K562 (cell line): ENCODE data around the gene IL4I1. TPM values are rescaled to one million over a fixed set of nuclear protein-coding genes. Genes with fewer than 3 reads are reported as not detected.

Experiments
- BCL6 ChIP-seq: fragments of 250-450 bp; sonication (Bioruptor Pico); IDR thresholded peaks from 2 replicates; pipeline ENCODE4 v1.4.0; 2020
- NUFIP1 ChIP-seq: fragments of 450-650 bp; IDR thresholded peaks from 2 replicates; pipeline ENCODE4 v1.6.1; 2018; ENCODE audit not compliant: partially characterized antibody
- RBM17 ChIP-seq: fragments of 200-400 bp; formaldehyde crosslinking; IDR thresholded peaks from 2 replicates; pipeline ENCODE4 v1.6.1; 2017; ENCODE audit warnings: low read depth, mild to moderate bottlenecking, low read length, borderline replicate concordance
- SMAD3 ChIP-seq: fragments of 450-650 bp; formaldehyde crosslinking; conservative IDR thresholded peaks from 2 replicates; pipeline ENCODE4 v1.4.0; 2020; ENCODE audit warnings: mild to moderate bottlenecking
- ZBTB8A ChIP-seq: fragments of 450-650 bp; IDR thresholded peaks from 2 replicates; pipeline ENCODE4 v1.6.1; 2018; ENCODE audit warnings: mild to moderate bottlenecking, moderate library complexity; ENCODE audit not compliant: partially characterized antibody
- ZNF584 ChIP-seq: fragments of 200-800 bp; sonication (Bioruptor generic); IDR thresholded peaks from 2 replicates; pipeline ENCODE4 v1.6.1; 2016; ENCODE audit warnings: low read depth, mild to moderate bottlenecking, missing genetic modification characterization, missing compliant biosample characterization
- ZNF707 ChIP-seq: fragments of 250-450 bp; sonication (Bioruptor Pico); conservative IDR thresholded peaks from 2 replicates; pipeline ENCODE4 v1.8.0; 2022; ENCODE audit warnings: inconsistent platforms, mild to moderate bottlenecking, moderate library complexity
- polyA plus RNA-seq, 8 experiments: library from polyadenylated mRNA; depleted of rRNA in 4 of 8; stranded (reverse) in 5 of 8; unstranded in 3 of 8; fragments of >200 nt; fragmentation: Nextera tagmentation in 2 of 8; fragmentation: Illumina TruSeq in 1 of 8; extraction: Ambion mirVana in 2 of 8; extraction: Trizol in 1 of 8; gene quantifications; 2 replicates each; pipeline versions ENCODE4 v1.2.1 to v1.2.3, GENCODE V29; 2011 to 2014; ENCODE audit warnings: inconsistent platforms in 1 of 8, missing spikeins in 1 of 8
- total RNA-seq, 7 experiments: library from RNA; depleted of rRNA in 6 of 7; stranded (reverse); fragments of >200 nt in 6 of 7; fragmentation: Illumina TruSeq in 2 of 7; extraction: Trizol in 2 of 7; gene quantifications; 2 replicates each; pipeline versions ENCODE4 v1.2.1 to v1.2.3, GENCODE V29; 2011 to 2021; ENCODE audit warnings: low replicate concordance in 1 of 7
- TF ChIP-seq, protein P1 (sequence below), 2 experiments: fragments of 450-650 bp in 1 of 2; sonication (generic) in 1 of 2; formaldehyde crosslinking in 1 of 2; IDR thresholded peaks; 2 replicates each; pipeline versions ENCODE4 v1.7.1 to v1.9.0; 2016 to 2022; ENCODE audit warnings: inconsistent platforms in 1 of 2, mild to moderate bottlenecking in 1 of 2, missing genetic modification reagents in 1 of 2
- TF ChIP-seq, protein P2 (sequence below), 2 experiments: fragments of 450-650 bp; conservative IDR thresholded peaks; 2 replicates each; pipeline ENCODE4 v1.6.1; 2017; ENCODE audit warnings: mild to moderate bottlenecking in 2 of 2, moderate library complexity in 2 of 2
- TF ChIP-seq, protein P3 (sequence below): sonication (generic); formaldehyde crosslinking; IDR thresholded peaks from 2 replicates; pipeline ENCODE4 v1.8.0; 2023; ENCODE audit warnings: mild to moderate bottlenecking, missing genetic modification reagents

IL4I1 gene
- total and polyA plus RNA-seq, 9 of the 15 experiments (the other 6 are each of a cell fraction or from before 2014, with no cell fraction given) = 0.06 to 0.95 (median 0.43) TPM; not detected in 2

DNA sequence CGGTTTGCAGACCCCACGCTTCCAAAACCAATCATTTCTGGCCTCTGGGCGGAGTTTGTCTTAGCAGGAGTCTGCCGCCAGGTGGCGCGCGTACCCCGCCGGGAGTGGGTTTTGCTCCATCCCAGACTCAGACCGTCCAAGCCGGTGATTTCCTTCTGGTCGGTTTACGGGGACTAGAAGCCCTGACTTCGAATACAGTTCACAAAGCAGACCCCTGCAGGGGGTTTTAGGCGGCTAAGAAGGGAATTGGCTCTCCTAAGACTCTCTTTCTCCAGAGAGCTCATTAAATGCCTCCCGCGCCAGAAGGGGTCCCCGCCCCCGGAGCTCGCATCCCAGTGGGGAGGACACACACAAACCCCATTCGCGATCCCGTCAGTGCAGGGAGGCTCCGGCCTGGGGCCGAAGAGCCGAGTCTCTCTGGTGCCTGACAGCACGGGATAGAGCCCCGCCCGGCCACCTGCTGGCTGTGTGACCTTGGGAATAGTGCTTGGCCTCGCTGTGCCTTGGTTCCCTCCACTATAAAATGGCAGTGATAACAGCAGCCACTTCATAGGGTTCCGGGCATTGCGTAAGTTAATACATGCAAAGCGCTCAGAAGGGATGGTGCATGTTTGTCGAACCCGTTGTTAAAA is 41.2 kb upstream of the IL4I1 start (continued):
- TF ChIP-seq, protein P1, sequence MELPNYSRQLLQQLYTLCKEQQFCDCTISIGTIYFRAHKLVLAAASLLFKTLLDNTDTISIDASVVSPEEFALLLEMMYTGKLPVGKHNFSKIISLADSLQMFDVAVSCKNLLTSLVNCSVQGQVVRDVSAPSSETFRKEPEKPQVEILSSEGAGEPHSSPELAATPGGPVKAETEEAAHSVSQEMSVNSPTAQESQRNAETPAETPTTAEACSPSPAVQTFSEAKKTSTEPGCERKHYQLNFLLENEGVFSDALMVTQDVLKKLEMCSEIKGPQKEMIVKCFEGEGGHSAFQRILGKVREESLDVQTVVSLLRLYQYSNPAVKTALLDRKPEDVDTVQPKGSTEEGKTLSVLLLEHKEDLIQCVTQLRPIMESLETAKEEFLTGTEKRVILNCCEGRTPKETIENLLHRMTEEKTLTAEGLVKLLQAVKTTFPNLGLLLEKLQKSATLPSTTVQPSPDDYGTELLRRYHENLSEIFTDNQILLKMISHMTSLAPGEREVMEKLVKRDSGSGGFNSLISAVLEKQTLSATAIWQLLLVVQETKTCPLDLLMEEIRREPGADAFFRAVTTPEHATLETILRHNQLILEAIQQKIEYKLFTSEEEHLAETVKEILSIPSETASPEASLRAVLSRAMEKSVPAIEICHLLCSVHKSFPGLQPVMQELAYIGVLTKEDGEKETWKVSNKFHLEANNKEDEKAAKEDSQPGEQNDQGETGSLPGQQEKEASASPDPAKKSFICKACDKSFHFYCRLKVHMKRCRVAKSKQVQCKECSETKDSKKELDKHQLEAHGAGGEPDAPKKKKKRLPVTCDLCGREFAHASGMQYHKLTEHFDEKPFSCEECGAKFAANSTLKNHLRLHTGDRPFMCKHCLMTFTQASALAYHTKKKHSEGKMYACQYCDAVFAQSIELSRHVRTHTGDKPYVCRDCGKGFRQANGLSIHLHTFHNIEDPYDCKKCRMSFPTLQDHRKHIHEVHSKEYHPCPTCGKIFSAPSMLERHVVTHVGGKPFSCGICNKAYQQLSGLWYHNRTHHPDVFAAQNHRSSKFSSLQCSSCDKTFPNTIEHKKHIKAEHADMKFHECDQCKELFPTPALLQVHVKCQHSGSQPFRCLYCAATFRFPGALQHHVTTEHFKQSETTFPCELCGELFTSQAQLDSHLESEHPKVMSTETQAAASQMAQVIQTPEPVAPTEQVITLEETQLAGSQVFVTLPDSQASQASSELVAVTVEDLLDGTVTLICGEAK (IDR thresholded peaks at IDR 0.05) = no peak
- TF ChIP-seq, protein P1 (CRISPR knock-in tag; IDR thresholded peaks at IDR 0.05) = no peak
- TF ChIP-seq, protein P2, sequence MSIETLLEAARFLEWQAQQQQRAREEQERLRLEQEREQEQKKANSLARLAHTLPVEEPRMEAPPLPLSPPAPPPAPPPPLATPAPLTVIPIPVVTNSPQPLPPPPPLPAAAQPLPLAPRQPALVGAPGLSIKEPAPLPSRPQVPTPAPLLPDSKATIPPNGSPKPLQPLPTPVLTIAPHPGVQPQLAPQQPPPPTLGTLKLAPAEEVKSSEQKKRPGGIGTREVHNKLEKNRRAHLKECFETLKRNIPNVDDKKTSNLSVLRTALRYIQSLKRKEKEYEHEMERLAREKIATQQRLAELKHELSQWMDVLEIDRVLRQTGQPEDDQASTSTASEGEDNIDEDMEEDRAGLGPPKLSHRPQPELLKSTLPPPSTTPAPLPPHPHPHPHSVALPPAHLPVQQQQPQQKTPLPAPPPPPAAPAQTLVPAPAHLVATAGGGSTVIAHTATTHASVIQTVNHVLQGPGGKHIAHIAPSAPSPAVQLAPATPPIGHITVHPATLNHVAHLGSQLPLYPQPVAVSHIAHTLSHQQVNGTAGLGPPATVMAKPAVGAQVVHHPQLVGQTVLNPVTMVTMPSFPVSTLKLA (conservative IDR thresholded peaks at IDR 0.05) = 0 out of 4 replicates have a peak, but pooled peaks of 1 of the 2 experiments have one; percentile 30
- TF ChIP-seq SMAD3 (CRISPR knock-in tag) = no peak
- no peak for TF ChIP-seq BCL6 (CRISPR knock-in tag)
- TF ChIP-seq, protein P3, sequence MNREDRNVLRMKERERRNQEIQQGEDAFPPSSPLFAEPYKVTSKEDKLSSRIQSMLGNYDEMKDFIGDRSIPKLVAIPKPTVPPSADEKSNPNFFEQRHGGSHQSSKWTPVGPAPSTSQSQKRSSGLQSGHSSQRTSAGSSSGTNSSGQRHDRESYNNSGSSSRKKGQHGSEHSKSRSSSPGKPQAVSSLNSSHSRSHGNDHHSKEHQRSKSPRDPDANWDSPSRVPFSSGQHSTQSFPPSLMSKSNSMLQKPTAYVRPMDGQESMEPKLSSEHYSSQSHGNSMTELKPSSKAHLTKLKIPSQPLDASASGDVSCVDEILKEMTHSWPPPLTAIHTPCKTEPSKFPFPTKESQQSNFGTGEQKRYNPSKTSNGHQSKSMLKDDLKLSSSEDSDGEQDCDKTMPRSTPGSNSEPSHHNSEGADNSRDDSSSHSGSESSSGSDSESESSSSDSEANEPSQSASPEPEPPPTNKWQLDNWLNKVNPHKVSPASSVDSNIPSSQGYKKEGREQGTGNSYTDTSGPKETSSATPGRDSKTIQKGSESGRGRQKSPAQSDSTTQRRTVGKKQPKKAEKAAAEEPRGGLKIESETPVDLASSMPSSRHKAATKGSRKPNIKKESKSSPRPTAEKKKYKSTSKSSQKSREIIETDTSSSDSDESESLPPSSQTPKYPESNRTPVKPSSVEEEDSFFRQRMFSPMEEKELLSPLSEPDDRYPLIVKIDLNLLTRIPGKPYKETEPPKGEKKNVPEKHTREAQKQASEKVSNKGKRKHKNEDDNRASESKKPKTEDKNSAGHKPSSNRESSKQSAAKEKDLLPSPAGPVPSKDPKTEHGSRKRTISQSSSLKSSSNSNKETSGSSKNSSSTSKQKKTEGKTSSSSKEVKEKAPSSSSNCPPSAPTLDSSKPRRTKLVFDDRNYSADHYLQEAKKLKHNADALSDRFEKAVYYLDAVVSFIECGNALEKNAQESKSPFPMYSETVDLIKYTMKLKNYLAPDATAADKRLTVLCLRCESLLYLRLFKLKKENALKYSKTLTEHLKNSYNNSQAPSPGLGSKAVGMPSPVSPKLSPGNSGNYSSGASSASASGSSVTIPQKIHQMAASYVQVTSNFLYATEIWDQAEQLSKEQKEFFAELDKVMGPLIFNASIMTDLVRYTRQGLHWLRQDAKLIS (CRISPR knock-in tag) = no peak
- no peak for TF ChIP-seq ZBTB8A
- no peak for TF ChIP-seq NUFIP1
- TF ChIP-seq ZNF707 (CRISPR knock-in tag) = no peak
- no peak for TF ChIP-seq RBM17
- TF ChIP-seq ZNF584 (CRISPR knock-in tag) = no peak
